GM23248 (cell line): Measurements from ENCODE around the gene TSBP1.
"Not testable (repeated sequence)": the region's sequence is repeated elsewhere in the genome, so short reads cannot be mapped to it uniquely, and the experiment has no call there.

ENCODE experiments used
- EZH2 ChIP-seq: fragments of 200-600 bp; sonication (generic); IDR thresholded peaks from 2 replicates; pipeline ENCODE4 v1.6.1; 2018; ENCODE audit warnings: antibody characterized with exemption, mild to moderate bottlenecking; ENCODE audit not compliant: insufficient read depth, poor library complexity, severe bottlenecking
- EZH2phosphoT487 ChIP-seq: fragments of 200-600 bp; sonication (generic); IDR thresholded peaks from 2 replicates; pipeline ENCODE4 v1.6.1; 2018; ENCODE audit warnings: antibody characterized with exemption, moderate library complexity, mild to moderate bottlenecking, low read depth; ENCODE audit not compliant: insufficient read depth

DNA sequence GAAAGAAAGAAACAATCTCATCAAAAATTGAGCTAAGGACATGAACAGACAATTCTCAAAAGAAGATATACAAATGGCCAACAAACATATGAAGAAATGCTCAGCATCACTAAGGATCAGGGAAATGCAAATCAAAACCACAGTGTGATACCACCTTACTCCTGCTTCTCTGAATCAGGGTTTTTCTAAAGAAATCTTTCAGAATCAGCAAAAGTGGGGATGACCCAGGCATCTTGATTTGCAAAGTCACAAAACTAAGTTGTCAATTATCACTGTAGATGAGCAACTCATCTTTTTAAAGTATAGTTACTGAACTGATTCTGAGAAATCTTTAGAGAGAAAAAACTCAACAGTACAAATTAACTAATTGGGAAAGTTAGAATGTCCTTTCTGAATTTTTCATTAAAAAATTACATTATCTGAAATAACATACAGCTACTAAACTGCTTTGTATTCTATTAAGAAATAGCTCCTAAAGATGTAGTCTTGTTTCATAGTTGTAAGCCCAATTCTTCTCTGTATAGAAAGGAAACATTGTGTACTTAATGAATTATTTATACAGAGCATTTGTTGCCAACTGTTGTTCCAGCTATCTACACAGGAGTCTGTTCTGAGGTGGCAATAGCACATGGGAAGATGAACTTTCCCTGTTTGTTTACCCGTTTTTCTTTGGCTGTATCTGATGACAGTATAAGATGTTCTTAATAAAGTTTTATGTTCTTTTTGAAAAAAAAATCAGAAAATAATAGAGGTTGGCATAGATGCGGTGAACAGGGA is 97.7 kb downstream of the TSBP1 start:
- TF ChIP-seq EZH2, EZH2phosphoT487: not testable (repeated sequence)
